HG03565 (cell line): Measurements from ENCODE around the gene RHPN2.
"Not testable (repeated sequence)": the region's sequence is repeated elsewhere in the genome, so short reads cannot be mapped to it uniquely, and the experiment has no call there.

Source experiments
- ATAC-seq: cut with Tn5 transposase; IDR thresholded peaks from one replicate; pipeline ENCODE4 v1.9.1; 2021; ENCODE audit warnings: mild to moderate bottlenecking, moderate library complexity; ENCODE audit not compliant: unreplicated experiment

Gene RHPN2

GRCh38 chr19:33032218-33032781 is 32.4 kb downstream of the RHPN2 start:
- no peak for ATAC-seq

DNA sequence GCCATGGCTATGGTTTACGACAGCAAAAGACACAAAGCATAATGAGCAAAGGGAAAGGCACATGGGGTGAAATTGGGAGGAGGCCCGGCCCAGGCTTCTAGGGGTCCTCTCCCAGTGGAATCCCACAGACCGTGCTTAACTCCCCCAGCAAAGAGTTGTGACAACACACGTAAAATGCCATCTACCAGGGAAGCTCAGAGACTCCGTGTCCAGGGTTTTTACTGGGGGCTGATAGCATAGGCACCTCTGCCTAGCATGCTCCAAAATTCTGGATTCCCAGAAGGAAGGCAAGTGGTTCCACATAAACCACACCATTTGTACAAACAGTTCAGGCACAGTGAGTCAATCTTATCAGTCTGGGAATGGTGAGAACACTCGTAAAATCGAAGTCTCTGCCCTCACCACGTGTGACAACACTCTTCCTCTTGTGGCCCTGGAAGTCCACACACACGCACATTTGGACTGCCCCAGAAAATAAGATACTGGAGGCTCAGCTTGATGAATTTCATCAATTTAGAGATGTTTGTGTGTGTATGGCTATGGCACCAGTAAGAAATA is 34.9 kb downstream of the RHPN2 start:
- ATAC-seq: no peak

- ATAC-seq: not testable (repeated sequence)
Observed at GRCh38 chr19:33026602-33027001, 38.1 kb downstream of the RHPN2 start.

- ATAC-seq: not testable (repeated sequence)
Observed at GRCh38 chr19:33025468-33026238, 39.0 kb downstream of the RHPN2 start.

GRCh38 chr19:33024398-33024797 is 40.3 kb downstream of the RHPN2 start:
- ATAC-seq: no peak

GRCh38 chr19:33022472-33023116 is 42.1 kb downstream of the RHPN2 start:
- ATAC-seq: no peak

DNA sequence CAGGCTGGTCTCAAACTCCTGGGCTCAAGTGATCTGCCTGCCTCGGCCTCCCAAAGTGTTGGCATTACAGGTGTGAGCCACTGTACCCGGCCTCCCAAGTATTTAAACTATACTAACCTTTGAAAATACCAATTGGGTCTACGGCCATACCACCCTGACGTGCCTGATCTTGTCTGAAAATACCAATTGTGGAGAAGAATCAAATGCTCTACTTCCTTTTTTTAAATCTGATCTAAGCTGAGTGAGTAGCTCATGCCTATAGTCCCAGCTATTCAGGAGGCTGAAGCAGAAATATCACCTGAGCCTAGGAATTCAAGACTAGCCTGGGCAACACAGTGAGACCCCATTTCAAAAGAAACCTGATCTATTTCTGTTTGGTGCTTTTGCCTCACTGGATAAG is 53.8 kb downstream of the RHPN2 start:
- ATAC-seq: not testable (repeated sequence)

DNA sequence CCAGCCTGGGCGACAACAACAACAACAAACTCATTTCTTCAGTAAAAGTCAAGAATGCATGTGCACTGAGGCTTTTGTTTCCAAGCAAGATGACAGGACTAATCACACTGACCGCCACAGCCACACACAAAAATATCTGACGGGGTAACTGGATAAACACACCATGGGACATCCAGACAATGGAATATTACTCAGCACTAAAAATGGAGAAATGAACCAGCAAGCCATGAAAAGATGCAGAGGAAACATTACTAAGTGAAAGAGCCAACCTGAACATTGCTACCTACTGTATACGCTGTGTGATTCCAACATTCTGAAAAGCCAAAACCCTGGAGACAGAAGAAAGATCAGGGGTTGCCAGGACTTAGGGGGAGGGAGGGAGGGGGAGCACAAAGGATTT is 56.0 kb downstream of the RHPN2 start:
- ATAC-seq: no peak

DNA sequence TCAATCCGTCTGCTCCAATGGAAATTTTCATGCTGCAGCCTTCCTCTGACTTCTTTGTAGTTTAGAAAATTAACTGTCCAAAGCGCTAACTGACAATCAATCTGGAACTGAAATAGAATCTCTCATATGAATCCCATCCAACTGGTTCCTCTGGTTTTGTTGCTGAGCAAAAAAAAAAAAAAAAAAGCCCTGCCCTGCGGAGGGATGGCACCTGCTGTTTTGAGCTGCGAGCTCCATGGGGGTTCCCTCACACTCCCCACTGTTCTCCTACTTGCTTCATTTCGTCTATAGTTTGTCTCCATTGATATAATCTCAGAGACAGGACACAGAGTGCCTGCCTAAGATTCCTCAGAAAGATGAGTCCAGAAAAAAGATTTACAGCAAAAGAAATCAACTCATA is 59.2 kb downstream of the RHPN2 start:
- ATAC-seq: no peak

GRCh38 chr19:33003424-33004024 is 61.2 kb downstream of the RHPN2 start:
- not testable (repeated sequence) for ATAC-seq

GRCh38 chr19:33002126-33002865 is 62.4 kb downstream of the RHPN2 start:
- not testable (repeated sequence) for ATAC-seq

GRCh38 chr19:33000910-33001309 is 63.8 kb downstream of the RHPN2 start:
- no peak for ATAC-seq

DNA sequence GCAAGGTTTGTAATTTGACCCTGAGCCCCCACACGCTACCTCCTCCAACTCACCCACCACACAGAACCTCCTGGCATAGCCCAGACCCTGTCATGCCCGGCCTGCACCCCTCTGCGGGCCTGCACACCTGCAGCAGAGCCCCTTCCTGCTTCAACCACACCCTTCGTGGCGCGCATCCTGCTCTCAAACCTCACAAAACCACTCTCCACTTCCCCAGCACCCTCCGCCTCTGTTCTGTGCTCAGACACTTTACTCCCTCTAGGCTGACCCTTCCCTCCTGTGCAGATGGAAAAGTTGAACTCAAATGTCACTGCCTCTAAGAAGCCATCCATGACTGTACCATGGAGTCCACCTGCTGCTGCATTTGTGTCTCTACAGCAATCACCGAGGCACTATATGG is 64.2 kb downstream of the RHPN2 start:
- no peak for ATAC-seq

DNA sequence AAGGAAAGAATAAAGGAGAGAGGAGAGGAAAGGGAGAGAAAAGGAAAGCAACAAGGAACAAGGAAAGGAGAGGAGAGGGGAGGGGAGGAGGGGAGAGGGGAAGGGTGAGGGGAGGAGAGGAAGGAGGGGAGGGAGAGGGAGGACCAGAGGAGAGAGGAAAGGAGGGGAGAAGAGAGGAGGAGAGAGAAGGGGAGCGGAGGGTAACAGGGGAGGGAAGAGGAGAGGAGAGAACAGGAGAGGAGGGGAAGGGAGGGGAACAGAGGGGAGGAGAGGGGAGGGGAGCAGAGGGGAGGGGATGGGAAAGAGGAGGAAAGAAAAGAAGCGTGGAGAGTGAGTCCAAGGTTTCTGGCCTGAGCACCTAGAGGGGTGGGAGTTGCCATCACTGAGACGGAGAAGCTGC is 66.0 kb downstream of the RHPN2 start:
- ATAC-seq: no peak

DNA sequence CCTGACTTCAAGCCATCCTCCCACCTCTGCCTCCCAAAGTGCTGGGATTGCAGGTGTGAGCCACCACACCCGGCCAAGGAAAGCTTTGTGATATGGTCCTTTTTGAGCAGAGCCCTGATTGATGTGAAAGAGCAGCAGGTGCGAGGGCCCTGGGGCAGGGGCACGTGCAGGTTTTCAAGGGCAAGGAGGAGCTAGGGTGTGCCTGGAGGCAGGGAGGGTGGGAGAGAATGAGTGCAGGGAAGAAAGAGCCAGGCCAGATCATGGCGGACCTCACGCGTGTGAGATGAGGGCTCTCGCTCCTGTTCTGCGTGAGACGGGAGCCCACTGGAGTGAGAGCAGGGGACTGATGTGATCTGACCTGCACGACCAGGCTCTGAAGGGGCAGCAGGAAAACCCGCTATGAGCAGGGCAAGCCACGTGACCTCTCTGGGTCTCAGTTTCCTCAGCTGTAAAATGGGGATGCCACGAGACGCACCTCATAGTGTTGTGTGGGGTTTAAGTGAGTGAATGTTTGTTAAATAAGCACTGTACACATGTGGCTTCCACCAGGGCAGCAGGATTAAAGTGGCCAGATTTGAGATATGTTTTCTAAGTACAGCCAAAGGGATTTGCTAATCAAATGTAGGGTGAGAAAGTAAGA is 66.9 kb downstream of the RHPN2 start:
- no peak for ATAC-seq

GRCh38 chr19:32997061-32997464 is 67.6 kb downstream of the RHPN2 start:
- ATAC-seq: not testable (repeated sequence)

DNA sequence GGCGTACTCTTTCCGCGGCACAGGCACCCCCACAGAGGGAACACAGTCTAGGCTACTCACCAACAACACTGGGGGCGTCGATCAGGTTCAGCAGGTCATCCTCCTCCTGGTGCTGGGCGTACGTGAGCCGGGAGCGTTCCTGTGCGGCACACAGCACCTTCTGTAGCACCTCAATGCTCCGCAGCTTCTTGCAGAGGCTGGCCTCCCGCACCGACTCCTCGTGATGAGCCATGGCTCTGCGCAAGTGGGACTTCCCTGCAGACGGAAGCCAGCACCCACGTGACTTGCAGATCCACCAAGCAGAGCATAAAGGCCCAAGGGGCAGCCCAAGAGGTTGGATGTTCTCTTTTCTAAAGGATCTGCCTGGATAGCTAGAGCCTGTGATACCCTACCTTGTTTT is 68.7 kb downstream of the RHPN2 start:
- not testable (repeated sequence) for ATAC-seq

GRCh38 chr19:32988724-32989123 is 76.0 kb downstream of the RHPN2 start:
- ATAC-seq: no peak

DNA sequence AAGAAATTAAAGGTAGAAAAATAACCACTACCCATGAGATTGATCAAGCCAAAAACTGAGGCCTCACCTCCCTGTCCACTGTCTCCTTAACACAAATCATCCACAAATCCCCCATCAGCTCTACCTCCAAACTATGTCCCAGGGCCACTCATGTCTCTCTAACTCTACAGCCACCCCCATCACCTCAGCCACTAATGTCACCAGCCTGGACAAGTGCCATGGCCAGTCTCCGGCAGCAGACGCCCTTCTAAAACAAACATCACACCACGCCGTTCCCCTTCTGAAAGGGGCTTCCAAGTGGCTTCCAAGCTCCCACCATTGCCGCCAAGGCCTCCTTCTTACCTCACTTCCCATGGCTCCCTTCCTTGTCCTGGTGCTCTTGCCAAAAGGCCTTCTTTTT is 76.4 kb downstream of the RHPN2 start:
- not testable (repeated sequence) for ATAC-seq

DNA sequence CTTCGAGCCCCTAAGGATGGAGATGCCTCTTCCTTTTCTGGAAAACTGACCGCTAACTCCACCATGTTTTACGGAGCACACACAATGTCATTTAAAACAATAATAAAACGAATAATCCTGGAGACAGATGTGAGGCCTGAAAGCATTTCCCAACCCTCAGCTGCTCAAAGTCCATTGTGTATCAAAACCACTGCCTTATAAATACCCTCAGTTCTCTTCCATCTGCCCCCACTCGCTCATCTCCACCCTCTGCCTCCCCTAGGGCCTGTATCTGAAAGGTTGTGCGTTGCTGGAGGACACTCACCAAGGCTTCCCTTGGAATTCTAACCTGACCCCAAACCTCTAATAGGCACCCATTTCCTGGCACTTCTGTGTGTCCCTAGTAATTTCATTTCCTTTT is 82.2 kb downstream of the RHPN2 start:
- ATAC-seq: not testable (repeated sequence)
